Stimulated activated effector memory CD8-positive, alpha-beta T cell treated with anti-CD3 and anti-CD28 coated beads, Interleukin-12 subunit alpha, Interleukin-12 subunit beta, amount 100 ng/mL, for 72 hours (primary cell): ENCODE data around the gene CCNE1.

Source experiments
- ATAC-seq: fragments of 150-1000 bp; cut with Tn5 transposase; 2 replicates; pipeline ENCODE4 v1.10.0; 2021
- DNase-seq, 2 donors: peaks; one replicate each; pipeline ENCODE4 v3.0.0; 2021 to 2022; ENCODE audit warnings: low spot score in 2 of 2
- H3K27ac Mint-ChIP-seq: one replicate; pipeline ENCODE4 v1.8.0; 2022; ENCODE audit warnings: mild to moderate bottlenecking, mixed read lengths
- H3K36me3 Mint-ChIP-seq: one replicate; pipeline ENCODE4 v1.8.0; 2022; ENCODE audit warnings: mild to moderate bottlenecking, mixed read lengths
- H3K4me1 Mint-ChIP-seq: one replicate; pipeline ENCODE4 v1.8.0; 2022; ENCODE audit warnings: mixed read lengths
- H3K4me3 Mint-ChIP-seq: one replicate; pipeline ENCODE4 v1.8.0; 2022; ENCODE audit warnings: mild to moderate bottlenecking, mixed read lengths
- H3K9me3 Mint-ChIP-seq: one replicate; pipeline ENCODE4 v1.8.0; 2022; ENCODE audit warnings: mixed read lengths

CCNE1 gene

GRCh38 chr19:29811125-29812079, at the start of gene CCNE1:
TSS of gene CCNE1 (plus strand) at chr19:29811991. CDS start at chr19:29812556, 565 bp downstream.
- peak within 1 kb of the TSS; percentile 90 for H3K27ac Mint-ChIP-seq
- H3K36me3 Mint-ChIP-seq, result peaks cover 5% of the 10 kb centered on the region
- H3K9me3 Mint-ChIP-seq, result no peaks in the 10 kb centered on the region
- H3K4me3 Mint-ChIP-seq, result peak within 1 kb of the TSS; percentile 78
- peaks cover 15% of the 10 kb centered on the region for H3K4me1 Mint-ChIP-seq
- ATAC-seq (peak; percentile 94), DNase-seq (peak; percentile 87 to 92)

- no peak for ATAC-seq
- Mint-ChIP-seq H3K27ac (no peak overlapping the region), H3K4me3 (no peak overlapping the region), H3K36me3 (no peaks in the 10 kb centered on the region), H3K9me3 (no peaks in the 10 kb centered on the region), H3K4me1 (no peaks in the 10 kb centered on the region)
- DNase-seq, result no peak
These were observed 48.6 kb upstream of the CCNE1 start for GRCh38 chr19:29763196-29763595.

GRCh38 chr19:29764361-29764760, 47.4 kb upstream of the CCNE1 start:
- H3K4me3 Mint-ChIP-seq, result no peak overlapping the region
- H3K4me1 Mint-ChIP-seq, result no peaks in the 10 kb centered on the region
- no peak for DNase-seq
- no peak for ATAC-seq
- H3K36me3 Mint-ChIP-seq, result no peaks in the 10 kb centered on the region
- no peaks in the 10 kb centered on the region for H3K9me3 Mint-ChIP-seq
- H3K27ac Mint-ChIP-seq, result no peak overlapping the region

- H3K4me3 Mint-ChIP-seq, result no peak overlapping the region
These were observed 45.7 kb upstream of the CCNE1 start for GRCh38 chr19:29766100-29766499.

GRCh38 chr19:29767039-29767735, 44.6 kb upstream of the CCNE1 start:
- no peak overlapping the region for H3K27ac Mint-ChIP-seq
- H3K4me3 Mint-ChIP-seq, result no peak overlapping the region
- H3K4me1 Mint-ChIP-seq, result no peaks in the 10 kb centered on the region

More at GRCh38 chr19:29766100-29766499, 45.7 kb upstream of the CCNE1 start:
- DNase-seq (no peak), ATAC-seq (no peak)
- Mint-ChIP-seq H3K9me3 (no peaks in the 10 kb centered on the region), H3K36me3 (no peaks in the 10 kb centered on the region), H3K27ac (no peak overlapping the region), H3K4me1 (no peaks in the 10 kb centered on the region)

GRCh38 chr19:29768166-29768565, 43.6 kb upstream of the CCNE1 start:
- ATAC-seq (no peak), DNase-seq (no peak)
- Mint-ChIP-seq H3K27ac (no peak overlapping the region), H3K36me3 (no peaks in the 10 kb centered on the region), H3K4me3 (no peak overlapping the region), H3K9me3 (no peaks in the 10 kb centered on the region), H3K4me1 (no peaks in the 10 kb centered on the region)

More at GRCh38 chr19:29767039-29767735, 44.6 kb upstream of the CCNE1 start:
- ATAC-seq, result no peak
- no peak for DNase-seq
- H3K9me3 Mint-ChIP-seq, result no peaks in the 10 kb centered on the region
- no peaks in the 10 kb centered on the region for H3K36me3 Mint-ChIP-seq

GRCh38 chr19:29769997-29770396, 41.8 kb upstream of the CCNE1 start:
- Mint-ChIP-seq H3K9me3 (no peaks in the 10 kb centered on the region), H3K4me3 (no peak overlapping the region), H3K4me1 (no peaks in the 10 kb centered on the region), H3K36me3 (no peaks in the 10 kb centered on the region), H3K27ac (no peak overlapping the region)
- ATAC-seq (no peak), DNase-seq (no peak)

GRCh38 chr19:29770648-29771047, 41.1 kb upstream of the CCNE1 start:
- Mint-ChIP-seq H3K27ac (no peak overlapping the region), H3K4me3 (no peak overlapping the region), H3K4me1 (no peaks in the 10 kb centered on the region), H3K36me3 (no peaks in the 10 kb centered on the region), H3K9me3 (no peaks in the 10 kb centered on the region)
- ATAC-seq (peak; percentile 48), DNase-seq (no peak)

GRCh38 chr19:29771708-29772414, 39.9 kb upstream of the CCNE1 start:
- ATAC-seq (no peak), DNase-seq (no peak)
- Mint-ChIP-seq H3K36me3 (no peaks in the 10 kb centered on the region), H3K27ac (no peak overlapping the region), H3K9me3 (no peaks in the 10 kb centered on the region), H3K4me3 (no peak overlapping the region), H3K4me1 (no peaks in the 10 kb centered on the region)

GRCh38 chr19:29772696-29773095, 39.1 kb upstream of the CCNE1 start:
- DNase-seq (no peak), ATAC-seq (no peak)
- no peaks in the 10 kb centered on the region for H3K4me1 Mint-ChIP-seq
- H3K27ac Mint-ChIP-seq, result no peak overlapping the region
- no peak overlapping the region for H3K4me3 Mint-ChIP-seq
- no peaks in the 10 kb centered on the region for H3K36me3 Mint-ChIP-seq
- no peaks in the 10 kb centered on the region for H3K9me3 Mint-ChIP-seq

GRCh38 chr19:29773141-29773540, 38.6 kb upstream of the CCNE1 start:
- H3K4me3 Mint-ChIP-seq, result no peak overlapping the region

GRCh38 chr19:29774126-29774525, 37.7 kb upstream of the CCNE1 start:
- no peak for ATAC-seq
- no peak overlapping the region for H3K27ac Mint-ChIP-seq

More at GRCh38 chr19:29773141-29773540, 38.6 kb upstream of the CCNE1 start:
- no peak for ATAC-seq
- Mint-ChIP-seq H3K27ac (no peak overlapping the region), H3K9me3 (no peaks in the 10 kb centered on the region), H3K4me1 (no peaks in the 10 kb centered on the region), H3K36me3 (no peaks in the 10 kb centered on the region)
- DNase-seq, result no peak

GRCh38 chr19:29777781-29778309, 33.9 kb upstream of the CCNE1 start:
- Mint-ChIP-seq H3K4me1 (no peaks in the 10 kb centered on the region), H3K36me3 (no peaks in the 10 kb centered on the region), H3K9me3 (no peaks in the 10 kb centered on the region), H3K27ac (no peak overlapping the region), H3K4me3 (no peak overlapping the region)
- no peak for ATAC-seq
- DNase-seq, result no peak

More at GRCh38 chr19:29774126-29774525, 37.7 kb upstream of the CCNE1 start:
- Mint-ChIP-seq H3K4me1 (no peaks in the 10 kb centered on the region), H3K36me3 (no peaks in the 10 kb centered on the region), H3K9me3 (no peaks in the 10 kb centered on the region), H3K4me3 (no peak overlapping the region)
- no peak for DNase-seq

GRCh38 chr19:29779921-29780320, 31.9 kb upstream of the CCNE1 start:
- DNase-seq, result no peak
- Mint-ChIP-seq H3K27ac (no peak overlapping the region), H3K4me3 (no peak overlapping the region), H3K9me3 (no peaks in the 10 kb centered on the region), H3K36me3 (no peaks in the 10 kb centered on the region), H3K4me1 (no peaks in the 10 kb centered on the region)
- peak; percentile 34 for ATAC-seq
